ENCODE results near the gene ROR1. TPM values are rescaled to one million over a fixed set of nuclear protein-coding genes. Genes with fewer than 3 reads are reported as not detected.
A peak's percentile ranks its signal among the peaks of the same experiment; 100 is the strongest.

Gene ROR1
- total RNA-seq, 2 donors from 2014 or later: 12.9 to 40.8 TPM

GRCh38 chr1:64029037-64029436 is 255.2 kb downstream of the ROR1 start:
- no peak overlapping the region for H3K4me3 ChIP-seq
- H3K27ac ChIP-seq: no peak overlapping the region
- TF ChIP-seq CTCF (IDR thresholded peaks at IDR 0.05): no peak
- no peaks in the 10 kb centered on the region for H3K36me3 ChIP-seq
- DNase-seq (ENCODE audit: low spot score): no peak
- H3K4me1 ChIP-seq: peaks cover 0 to 9% of the 10 kb centered on the region in 2 donors
- no peaks in the 10 kb centered on the region for H3K27me3 ChIP-seq
- no peaks in the 10 kb centered on the region for H3K9me3 ChIP-seq

- Histone ChIP-seq H3K4me3 (no peak overlapping the region), H3K27me3 (no peaks in the 10 kb centered on the region), H3K27ac (no peak overlapping the region), H3K4me1 (peaks cover 0 to 15% of the 10 kb centered on the region in 2 donors), H3K36me3 (no peaks in the 10 kb centered on the region), H3K9me3 (no peaks in the 10 kb centered on the region)
- TF ChIP-seq CTCF (IDR thresholded peaks at IDR 0.05): no peak
- no peak for DNase-seq (ENCODE audit: low spot score)
These were observed 256.6 kb downstream of the ROR1 start for GRCh38 chr1:64030411-64030810.

GRCh38 chr1:64031236-64031635 is 257.4 kb downstream of the ROR1 start:
- H3K36me3 ChIP-seq: no peaks in the 10 kb centered on the region

GRCh38 chr1:64033667-64034220 is 259.9 kb downstream of the ROR1 start:
- peak; percentile 69 for DNase-seq (ENCODE audit: low spot score)
- peaks cover 0 to 28% of the 10 kb centered on the region in 2 donors for H3K4me1 ChIP-seq
- H3K4me3 ChIP-seq: no peak overlapping the region
- no peaks in the 10 kb centered on the region for H3K9me3 ChIP-seq
- H3K36me3 ChIP-seq: no peaks in the 10 kb centered on the region
- H3K27ac ChIP-seq: no peak overlapping the region
- no peaks in the 10 kb centered on the region for H3K27me3 ChIP-seq
- no peak for TF ChIP-seq CTCF (IDR thresholded peaks at IDR 0.05)

More at GRCh38 chr1:64031236-64031635, 257.4 kb downstream of the ROR1 start:
- H3K4me3 ChIP-seq: no peak overlapping the region
- H3K9me3 ChIP-seq: no peaks in the 10 kb centered on the region
- TF ChIP-seq CTCF (IDR thresholded peaks at IDR 0.05): no peak
- H3K4me1 ChIP-seq: peaks cover 0 to 15% of the 10 kb centered on the region in 2 donors
- no peaks in the 10 kb centered on the region for H3K27me3 ChIP-seq
- DNase-seq (ENCODE audit: low spot score): no peak
- H3K27ac ChIP-seq: no peak overlapping the region

- no peaks in the 10 kb centered on the region for H3K27me3 ChIP-seq
- no peak overlapping the region for H3K27ac ChIP-seq
- H3K9me3 ChIP-seq: no peaks in the 10 kb centered on the region
- no peak for TF ChIP-seq CTCF (IDR thresholded peaks at IDR 0.05)
- H3K4me1 ChIP-seq: peaks cover 0 to 40% of the 10 kb centered on the region in 2 donors
- no peak for DNase-seq (ENCODE audit: low spot score)
- H3K36me3 ChIP-seq: no peaks in the 10 kb centered on the region
- H3K4me3 ChIP-seq: no peak overlapping the region
These were observed 262.7 kb downstream of the ROR1 start for GRCh38 chr1:64036549-64036948.

- no peaks in the 10 kb centered on the region for H3K36me3 ChIP-seq
- no peak overlapping the region for H3K4me3 ChIP-seq
- peaks cover 0 to 53% of the 10 kb centered on the region in 2 donors for H3K4me1 ChIP-seq
- no peaks in the 10 kb centered on the region for H3K27me3 ChIP-seq
- TF ChIP-seq CTCF (IDR thresholded peaks at IDR 0.05): no peak
- H3K27ac ChIP-seq: peak overlapping the region; percentile 15 to 85
- no peaks in the 10 kb centered on the region for H3K9me3 ChIP-seq
- no peak for DNase-seq (ENCODE audit: low spot score)
These were observed 264.3 kb downstream of the ROR1 start for GRCh38 chr1:64038119-64038518.

Data from right atrium auricular region (tissue), 2 donors.